Endothelial cell of umbilical vein (primary cell): Measurements from ENCODE around the gene POP5. TPM values are rescaled to one million over a fixed set of nuclear protein-coding genes. Genes with fewer than 3 reads are reported as not detected.

Experiments
- BruUV-seq: library from RNA; stranded (reverse); fragments of 400-500 nt; replicated peaks from 2 replicates; lab custom pipeline; 2021; lab: Mats Ljungman, UMichigan
- CTCF ChIA-PET: fragments of 300-600, 350-600 bp; sonication (Branson Sonifier 250); formaldehyde crosslinking; loops from one replicate; lab custom pipeline; 2021; ENCODE audit warnings: antibody characterized with exemption, inconsistent platforms; lab: Charles Lee
- POLR2A ChIA-PET: fragments of 300-600, 350-600 bp; sonication (Branson Sonifier 250); formaldehyde crosslinking; loops from one replicate; lab custom pipeline; 2021; ENCODE audit warnings: antibody characterized with exemption, inconsistent platforms; lab: Charles Lee
- DNase-seq: peaks from one replicate; pipeline ENCODE4 v3.0.0-alpha.2; 2011; ENCODE audit warnings: low read depth, low spot score
- FAIRE-seq: peaks from 2 replicates; lab custom pipeline; 2011; peaks lifted over from hg19 to GRCh38; lab: Jason Lieb, UNC
- H2AFZ ChIP-seq: 2 replicates; pipeline ENCODE4 v1.6.0; 2012; ENCODE audit warnings: low read depth, low read length, control low read depth, inconsistent platforms
- H3K27ac ChIP-seq: 2 replicates; pipeline ENCODE4 v1.5.1; 2011; ENCODE audit warnings: low read depth, mild to moderate bottlenecking, control low read depth, low read length, moderate library complexity; ENCODE audit not compliant: insufficient read depth
- H3K27me3 ChIP-seq, 2 experiments: 2 replicates each; pipeline versions ENCODE4 v1.6.0 to v1.6.1; 2011; ENCODE audit warnings: low read length in 2 of 2, mixed read lengths in 1 of 2; ENCODE audit not compliant: control insufficient read depth in 2 of 2, insufficient read depth in 2 of 2
- H3K36me3 ChIP-seq, 2 experiments: 2 replicates in 1 of 2; 3 replicates in 1 of 2; pipeline ENCODE4 v1.5.1; 2011; ENCODE audit warnings: low read length in 2 of 2, mild to moderate bottlenecking in 1 of 2, moderate library complexity in 1 of 2; ENCODE audit not compliant: control insufficient read depth in 2 of 2, insufficient read depth in 2 of 2; ENCODE audit errors: extremely low read depth in 1 of 2
- H3K4me1 ChIP-seq: 3 replicates; pipeline ENCODE4 v1.5.1; 2011; ENCODE audit warnings: mild to moderate bottlenecking, low read length; ENCODE audit not compliant: control insufficient read depth, insufficient read depth; ENCODE audit errors: extremely low read depth
- H3K4me2 ChIP-seq: 2 replicates; pipeline ENCODE4 v1.6.1; 2011; ENCODE audit warnings: low read length, control low read depth, mixed read lengths; ENCODE audit not compliant: insufficient read depth
- H3K4me3 ChIP-seq, 3 experiments: fragments of 200-600 bp in 1 of 3; sonication (generic), shearing (Covaris generic) in 1 of 3; replicated peaks in 1 of 3; 2 replicates each; pipeline ENCODE4 v1.5.1; 2011 to 2016; ENCODE audit warnings: control low read depth in 3 of 3, low read length in 3 of 3, mild to moderate bottlenecking in 2 of 3, inconsistent platforms in 1 of 3, low read depth in 1 of 3, moderate library complexity in 1 of 3; ENCODE audit not compliant: insufficient read depth in 1 of 3
- H3K79me2 ChIP-seq: 2 replicates; pipeline ENCODE4 v1.6.0; 2012; ENCODE audit warnings: low read length, inconsistent platforms; ENCODE audit not compliant: control insufficient read depth, insufficient read depth
- H3K9ac ChIP-seq: replicated peaks from 2 replicates; pipeline ENCODE3; 2011; ENCODE audit warnings: low read length, control low read depth; ENCODE audit not compliant: insufficient read depth; ENCODE audit errors: extremely low read depth
- H3K9me1 ChIP-seq: replicated peaks from 3 replicates; pipeline ENCODE4 v1.6.0; 2011; ENCODE audit warnings: mild to moderate bottlenecking, low read length; ENCODE audit not compliant: control insufficient read depth, insufficient read depth; ENCODE audit errors: extremely low read depth
- H3K9me3 ChIP-seq: replicated peaks from 2 replicates; pipeline ENCODE4 v1.5.1; 2012; ENCODE audit warnings: low read length, inconsistent platforms; ENCODE audit not compliant: control insufficient read depth, insufficient read depth
- H4K20me1 ChIP-seq: replicated peaks from 2 replicates; pipeline ENCODE3; 2011; ENCODE audit warnings: mild to moderate bottlenecking, low read length; ENCODE audit not compliant: control insufficient read depth, insufficient read depth; ENCODE audit errors: extremely low read depth
- EZH2 ChIP-seq: IDR thresholded peaks from 2 replicates; pipeline ENCODE4 v1.6.1; 2012; ENCODE audit warnings: borderline replicate concordance, low read depth, mild to moderate bottlenecking, moderate library complexity, low read length, inconsistent platforms; ENCODE audit not compliant: severe bottlenecking
- FOS ChIP-seq: IDR thresholded peaks from 2 replicates; pipeline ENCODE4 v1.6.1; 2011; ENCODE audit warnings: mild to moderate bottlenecking, low read length, moderate library complexity, borderline replicate concordance; ENCODE audit not compliant: insufficient read depth
- GATA2 ChIP-seq: IDR thresholded peaks from 2 replicates; pipeline ENCODE4 v1.7.0; 2011; ENCODE audit warnings: low read depth, mild to moderate bottlenecking, moderate library complexity, mixed read lengths, low read length; ENCODE audit not compliant: insufficient read length, insufficient read depth
- JUN ChIP-seq: IDR thresholded peaks from 2 replicates; pipeline ENCODE4 v1.6.1; 2011; ENCODE audit warnings: borderline replicate concordance, low read depth; ENCODE audit not compliant: insufficient read length, insufficient read depth
- MYC ChIP-seq: IDR thresholded peaks from one replicate; pipeline ENCODE4 v1.6.1; 2011; ENCODE audit warnings: mild to moderate bottlenecking, low read depth, low read length
- POLR2A ChIP-seq: IDR thresholded peaks from 2 replicates; pipeline ENCODE4 v1.6.1; 2012; ENCODE audit warnings: low read depth, mild to moderate bottlenecking, control low read depth, low read length
- POLR2AphosphoS5 ChIP-seq: IDR thresholded peaks from 2 replicates; pipeline ENCODE4 v1.6.1; 2012; ENCODE audit warnings: low read depth, mild to moderate bottlenecking, control low read depth, low read length, moderate library complexity; ENCODE audit not compliant: insufficient read depth
- dilution Hi-C: fragments of 300-500 bp; cut with MboI; formaldehyde crosslinking; loops from one replicate; pipeline ENCODE4 v1.15.0; 2019; ENCODE audit warnings: low sequenced_read_pairs; ENCODE audit not compliant: extremely low pct_ligation_motif_present
- intact Hi-C: fragments of 100-400 bp; cut with micrococcal nuclease; formaldehyde crosslinking; loops from one replicate; pipeline ENCODE4 v1.10.0; 2022
- polyA plus RNA-seq, 4 experiments: library from polyadenylated mRNA; depleted of rRNA in 3 of 4; stranded (reverse) in 3 of 4; unstranded in 1 of 4; fragments of >200 nt; gene quantifications; 2 replicates each; pipeline versions ENCODE4 v1.2.1 to v1.2.3, GENCODE V29; 2011 to 2012; ENCODE audit warnings: missing spikeins in 1 of 4
- total RNA-seq: library from RNA; stranded (reverse); gene quantifications from 2 replicates; pipeline ENCODE4 v1.2.3, GENCODE V29; 2021
- TF ChIP-seq, protein P1 (sequence below): IDR thresholded peaks from 2 replicates; pipeline ENCODE4 v1.6.1; 2011; ENCODE audit not compliant: insufficient read depth, insufficient read length
- TF ChIP-seq, protein P2 (sequence below), 2 donors: IDR thresholded peaks; 1 replicate in 1 of 2; 2 replicates in 1 of 2; pipeline ENCODE4 v1.5.1; 2011; ENCODE audit warnings: low read length in 2 of 2, mild to moderate bottlenecking in 2 of 2, moderate library complexity in 2 of 2, control low read depth in 1 of 2, inconsistent platforms in 1 of 2, low read depth in 1 of 2; ENCODE audit not compliant: insufficient read depth in 1 of 2; ENCODE audit errors: extremely low read depth in 1 of 2

POP5 gene
- total and polyA plus RNA-seq, 2 donors (not counting 3 experiments of a cell fraction or from before 2014, with no cell fraction given) = 25.7 to 60.2 TPM

DNA sequence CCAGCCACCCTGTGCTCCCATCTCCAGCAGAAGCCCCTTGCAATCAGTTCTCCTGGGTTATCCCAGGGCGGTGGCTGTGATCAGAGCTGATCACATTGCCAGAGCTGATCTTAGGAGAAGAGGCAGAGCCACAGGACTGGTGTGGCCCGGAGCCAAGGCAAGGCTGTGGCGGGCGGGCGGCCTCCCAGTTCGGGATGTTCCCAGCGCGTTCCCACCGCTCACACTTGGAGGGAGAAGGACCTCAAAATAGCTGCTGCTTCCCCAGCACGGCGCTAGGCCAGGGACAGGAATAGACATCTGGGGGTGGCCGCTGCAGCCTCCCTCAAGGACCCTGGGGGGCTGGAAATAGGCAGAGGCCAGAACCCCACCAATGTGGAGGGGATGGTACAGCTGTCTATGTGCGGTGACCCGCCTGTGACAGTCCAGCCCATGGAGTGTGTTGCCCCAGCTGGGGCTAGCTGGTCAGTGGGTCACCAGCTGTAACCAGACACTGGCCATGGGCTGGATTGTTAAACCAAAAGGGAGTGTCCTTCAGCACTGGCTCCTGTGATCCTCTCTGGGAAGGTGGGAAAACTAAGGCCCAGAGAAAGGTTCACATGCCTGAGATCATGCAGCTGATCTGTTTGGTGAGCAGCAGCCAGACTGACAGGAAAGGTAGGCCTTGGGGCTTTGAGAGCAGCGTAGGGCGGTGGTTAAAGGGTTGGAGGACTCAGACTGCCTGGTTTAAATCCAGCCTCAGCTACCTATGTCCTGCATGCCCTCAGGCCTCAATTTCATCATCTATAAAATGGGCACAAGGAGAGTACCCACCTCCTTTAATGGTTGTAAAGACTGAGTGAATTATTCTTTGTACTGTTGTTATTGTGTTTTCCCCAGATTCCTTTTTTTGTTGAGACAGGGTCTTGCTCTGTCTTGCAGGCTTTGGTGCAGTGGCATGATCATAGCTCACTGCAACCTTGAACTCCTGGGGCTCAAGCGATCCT lies 8.0 kb upstream of the POP5 start:
- no TSS peak for BruUV-seq
- Histone ChIP-seq H3K27ac (no peak overlapping the region), H3K79me2 (no peaks in the 10 kb centered on the region), H3K4me1 (no peaks in the 10 kb centered on the region), H3K9me3 (no peaks in the 10 kb centered on the region), H3K9me1 (no peaks in the 10 kb centered on the region), H3K4me3 (no peak overlapping the region), H3K36me3 (no peaks in the 10 kb centered on the region), H3K27me3 (peaks cover 0 to 3% of the 10 kb centered on the region in 2 experiments), H3K9ac (no peak overlapping the region), H2AFZ (no peak overlapping the region), H3K4me2 (no peak overlapping the region), H4K20me1 (no peaks in the 10 kb centered on the region)
- no peak for DNase-seq
- dilution Hi-C loops = no loop called here
- ChIA-PET POLR2A (no interaction called here), CTCF (interaction anchor here (1.0 to 1.8 kb wide), 4 partner anchors 57 to 383 kb away, joined by 3 to 7 read pairs (median 4); no protein-coding TSS in a partner anchor)
- intact Hi-C loops = no loop called here
- TF ChIP-seq, protein P1, sequence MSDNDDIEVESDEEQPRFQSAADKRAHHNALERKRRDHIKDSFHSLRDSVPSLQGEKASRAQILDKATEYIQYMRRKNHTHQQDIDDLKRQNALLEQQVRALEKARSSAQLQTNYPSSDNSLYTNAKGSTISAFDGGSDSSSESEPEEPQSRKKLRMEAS = no peak
- no peak for TF ChIP-seq EZH2
- TF ChIP-seq FOS = no peak
- TF ChIP-seq GATA2 = no peak
- no peak for TF ChIP-seq MYC
- no peak for TF ChIP-seq JUN
- TF ChIP-seq, protein P2, sequence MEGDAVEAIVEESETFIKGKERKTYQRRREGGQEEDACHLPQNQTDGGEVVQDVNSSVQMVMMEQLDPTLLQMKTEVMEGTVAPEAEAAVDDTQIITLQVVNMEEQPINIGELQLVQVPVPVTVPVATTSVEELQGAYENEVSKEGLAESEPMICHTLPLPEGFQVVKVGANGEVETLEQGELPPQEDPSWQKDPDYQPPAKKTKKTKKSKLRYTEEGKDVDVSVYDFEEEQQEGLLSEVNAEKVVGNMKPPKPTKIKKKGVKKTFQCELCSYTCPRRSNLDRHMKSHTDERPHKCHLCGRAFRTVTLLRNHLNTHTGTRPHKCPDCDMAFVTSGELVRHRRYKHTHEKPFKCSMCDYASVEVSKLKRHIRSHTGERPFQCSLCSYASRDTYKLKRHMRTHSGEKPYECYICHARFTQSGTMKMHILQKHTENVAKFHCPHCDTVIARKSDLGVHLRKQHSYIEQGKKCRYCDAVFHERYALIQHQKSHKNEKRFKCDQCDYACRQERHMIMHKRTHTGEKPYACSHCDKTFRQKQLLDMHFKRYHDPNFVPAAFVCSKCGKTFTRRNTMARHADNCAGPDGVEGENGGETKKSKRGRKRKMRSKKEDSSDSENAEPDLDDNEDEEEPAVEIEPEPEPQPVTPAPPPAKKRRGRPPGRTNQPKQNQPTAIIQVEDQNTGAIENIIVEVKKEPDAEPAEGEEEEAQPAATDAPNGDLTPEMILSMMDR (IDR thresholded peaks at IDR 0.05; ENCODE audit: extremely low read depth in 1 of 2, insufficient read depth in 1 of 2, low read depth in 1 of 2, low read length in 2 of 2) = no peak
- TF ChIP-seq POLR2A = no peak
- no peak for TF ChIP-seq POLR2AphosphoS5
- FAIRE-seq = no peak
